ENCODE results near the gene C6orf136. TPM values are rescaled to one million over a fixed set of nuclear protein-coding genes. Genes with fewer than 3 reads are reported as not detected.

C6orf136 gene
- total and polyA plus RNA-seq, 9 of the 15 experiments (the other 6 are each of a cell fraction or from before 2014, with no cell fraction given) = 14.1 to 63.1 (median 18.4) TPM

GRCh38 chr6:30614044-30614842, 32.7 kb upstream of the C6orf136 start (continued):
- TF ChIP-seq ZNF318 (IDR thresholded peaks at IDR 0.05; ENCODE audit: borderline replicate concordance in 1 of 2, low read depth in 1 of 2) (no peak), ZNF507 (tag; conservative IDR thresholded peaks at IDR 0.05) (no peak), ETS2 (tag; IDR thresholded peaks at IDR 0.05; ENCODE audit: borderline replicate concordance, poor library complexity, severe bottlenecking) (no peak), ZBTB34 (CRISPR knock-in tag; IDR thresholded peaks at IDR 0.05) (no peak), SIN3A (IDR thresholded peaks at IDR 0.05; ENCODE audit: borderline replicate concordance in 2 of 2, control insufficient read depth in 1 of 2, low read depth in 2 of 2, low read length in 2 of 2) (no peak; a peak in 2 of 4 replicates), ETV6 (IDR thresholded peaks at IDR 0.05; ENCODE audit: borderline replicate concordance in 1 of 2, low read depth in 2 of 2, low read length in 1 of 2) (no peak), ETV6 (CRISPR knock-in tag; IDR thresholded peaks at IDR 0.05; ENCODE audit: borderline replicate concordance) (0 out of 2 replicates have a peak, but pooled peaks have one; percentile 37), ARID1B (IDR thresholded peaks at IDR 0.05) (no peak), ZBTB17 (CRISPR knock-in tag; IDR thresholded peaks at IDR 0.05) (no peak), CREB5 (CRISPR knock-in tag; IDR thresholded peaks at IDR 0.05) (peak; percentile 68; the same call in 1 of the 2 replicates), MAZ (CRISPR knock-in tag; conservative IDR thresholded peaks at IDR 0.05 in 1 of 2, IDR thresholded peaks at IDR 0.05 in 1 of 2) (peak in 1 of 2 experiments; percentile 59; a peak in 1 of 4 replicates), ZBTB8A (IDR thresholded peaks at IDR 0.05; ENCODE audit: partially characterized antibody) (no peak)

Measured in K562 (cell line).